SU-DHL-6 (cell line): ENCODE measurements around the gene PTGES2.

Source experiments
- CTCF ChIP-seq: fragments of 200-600 bp; sonication (generic); IDR thresholded peaks from one replicate; pipeline ENCODE4 v1.5.1; 2017; ENCODE audit warnings: antibody characterized with exemption, mild to moderate bottlenecking, low read length, moderate library complexity; ENCODE audit not compliant: insufficient read depth, poor library complexity, severe bottlenecking
- EZH2phosphoT487 ChIP-seq: fragments of 200-600 bp; sonication (generic), shearing (Covaris generic); conservative IDR thresholded peaks from 2 replicates; pipeline ENCODE4 v1.6.1; 2018; ENCODE audit warnings: mild to moderate bottlenecking, antibody characterized with exemption, low read length, moderate library complexity, mixed read lengths

- TF ChIP-seq CTCF, result no peak
- TF ChIP-seq EZH2phosphoT487, result no peak
These were observed 20.5 kb downstream of the PTGES2 start for GRCh38 chr9:128106940-128107467.
